ENCODE measurements around the gene ALOX5. TPM values are rescaled to one million over a fixed set of nuclear protein-coding genes. Genes with fewer than 3 reads are reported as not detected.

The ALOX5 gene
- total RNA-seq = not detected in 2 replicates

DNA sequence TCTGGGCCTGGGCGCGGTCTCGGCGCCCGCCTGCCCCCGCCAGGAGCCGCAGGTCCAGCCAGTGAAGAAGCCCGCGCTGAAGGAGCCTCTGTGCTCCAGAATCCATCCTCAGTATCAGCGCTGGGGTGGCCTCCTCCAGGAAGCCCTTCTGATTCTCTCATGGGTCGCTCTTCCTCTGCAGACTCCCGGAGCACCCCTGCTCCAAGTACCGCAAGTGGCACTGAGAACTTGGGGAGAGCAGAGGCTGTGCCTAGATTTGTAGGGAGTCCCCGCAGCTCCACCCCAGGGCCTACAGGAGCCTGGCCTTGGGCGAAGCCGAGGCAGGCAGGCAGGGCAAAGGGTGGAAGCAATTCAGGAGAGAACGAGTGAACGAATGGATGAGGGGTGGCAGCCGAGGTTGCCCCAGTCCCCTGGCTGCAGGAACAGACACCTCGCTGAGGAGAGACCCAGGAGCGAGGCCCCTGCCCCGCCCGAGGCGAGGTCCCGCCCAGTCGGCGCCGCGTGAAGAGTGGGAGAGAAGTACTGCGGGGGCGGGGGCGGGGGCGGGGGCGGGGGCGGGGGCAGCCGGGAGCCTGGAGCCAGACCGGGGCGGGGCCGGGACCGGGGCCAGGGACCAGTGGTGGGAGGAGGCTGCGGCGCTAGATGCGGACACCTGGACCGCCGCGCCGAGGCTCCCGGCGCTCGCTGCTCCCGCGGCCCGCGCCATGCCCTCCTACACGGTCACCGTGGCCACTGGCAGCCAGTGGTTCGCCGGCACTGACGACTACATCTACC is at the start of gene ALOX5:
Gene ALOX5, plus strand, starts transcription at position 641 of the 774 bp plus-strand sequence. Its CDS starts 64 bp downstream, at position 705.

Other genes with a start within 250 kb of the ALOX5 start
- not detected in 2 replicates for gene OR13A1, start 58.6 kb upstream of the ALOX5 start, total RNA-seq

All from bronchus fibroblast of lung (primary cell).